Body of pancreas (tissue), 4 donors: ENCODE data around the gene SLC44A1. TPM values are rescaled to one million over a fixed set of nuclear protein-coding genes. Genes with fewer than 3 reads are reported as not detected.

Experiments used
- ATAC-seq: fragments of 150-250 bp; one replicate; pipeline ENCODE4 v1.9.1; 2016
- DNase-seq, 4 donors: peaks; one replicate each; pipeline ENCODE4 v3.0.0-alpha.2; 2019
- H3K27ac ChIP-seq, 4 donors: fragments of 200-600 bp; sonication (generic); 1 replicate in 3 of 4; 2 replicates in 1 of 4; pipeline versions ENCODE4 v1.5.1 to v1.6.1; 2016 to 2019; ENCODE audit warnings: mild to moderate bottlenecking in 1 of 4, mixed read lengths in 1 of 4, moderate library complexity in 1 of 4
- H3K27me3 ChIP-seq, 2 donors: fragments of 200-600 bp; sonication (generic); one replicate each; pipeline ENCODE4 v1.6.0; 2016; ENCODE audit warnings: mild to moderate bottlenecking in 1 of 2
- H3K36me3 ChIP-seq, 2 donors: fragments of 200-600 bp; sonication (generic); replicated peaks in 1 of 2; 2 replicates each; pipeline ENCODE4 v1.5.1; 2016; ENCODE audit warnings: low read depth in 2 of 2; ENCODE audit not compliant: insufficient read depth in 1 of 2
- H3K4me1 ChIP-seq: fragments of 200-600 bp; sonication (generic); one replicate; pipeline ENCODE4 v1.6.0; 2016
- H3K4me3 ChIP-seq, 2 donors: fragments of 200-600 bp; sonication (generic); 1 replicate in 1 of 2; 2 replicates in 1 of 2; pipeline ENCODE4 v1.5.1; 2016 to 2019
- H3K9me3 ChIP-seq, 3 donors: fragments of 200-600 bp; sonication (generic); 1 replicate in 2 of 3; 2 replicates in 1 of 3; pipeline ENCODE4 v1.5.1; 2016
- CTCF ChIP-seq, 7 experiments: fragments of 450-650 bp in 4 of 7; fragments of 200-600 bp in 3 of 7; sonication (generic) in 3 of 7; IDR thresholded peaks; one replicate each; pipeline ENCODE4 v1.5.1; 2016 to 2019; ENCODE audit warnings: antibody characterized with exemption in 7 of 7
- POLR2A ChIP-seq, 3 donors: fragments of 450-650 bp; IDR thresholded peaks; one replicate each; pipeline ENCODE4 v1.6.1; 2016; ENCODE audit warnings: antibody characterized with exemption in 3 of 3, mild to moderate bottlenecking in 2 of 3
- WGBS, 2 donors: methylation state at CpG; one replicate each; pipeline ENCODE4 v1.1.5; 2017; 5-methylcytosine and 5-hydroxymethylcytosine counted together
- intact Hi-C: fragments of 100-400 bp; cut with DNase I; formaldehyde crosslinking; loops from one replicate; pipeline ENCODE4 v1.15.1; 2023
- total RNA-seq, 2 donors: library from RNA; depleted of rRNA; stranded (reverse); fragments of >200 nt; gene quantifications; one replicate each; pipeline ENCODE4 v1.1.0, GENCODE V29; 2016

Gene SLC44A1
- total RNA-seq, 2 donors from 2014 or later, result 15.5 to 39.4 TPM

- intact Hi-C loops, result no loop called here
- WGBS, 2 donors, result 94 to 98% methylated on average over 2 of the region's 2 CpGs
- no peak for ATAC-seq
- no peak for DNase-seq
- Histone ChIP-seq H3K36me3 (no peaks in the 10 kb centered on the region), H3K9me3 (no peaks in the 10 kb centered on the region), H3K4me3 (no peak overlapping the region), H3K4me1 (peaks cover 25% of the 10 kb centered on the region), H3K27ac (no peak overlapping the region), H3K27me3 (no peaks in the 10 kb centered on the region)
- TF ChIP-seq CTCF (IDR thresholded peaks at IDR 0.05) (no peak), POLR2A (IDR thresholded peaks at IDR 0.05) (no peak)
Observed at GRCh38 chr9:105311306-105311705, 66.9 kb downstream of the SLC44A1 start.

GRCh38 chr9:105313238-105313637 is 68.8 kb downstream of the SLC44A1 start:
- H3K9me3 ChIP-seq, result no peaks in the 10 kb centered on the region
- H3K36me3 ChIP-seq, result no peaks in the 10 kb centered on the region
- intact Hi-C loops, result no loop called here
- H3K27me3 ChIP-seq, result no peaks in the 10 kb centered on the region
- H3K4me3 ChIP-seq, result no peak overlapping the region
- H3K4me1 ChIP-seq, result peaks cover 19% of the 10 kb centered on the region
- no peak for ATAC-seq
- H3K27ac ChIP-seq, result no peak overlapping the region
- DNase-seq, result no peak
- TF ChIP-seq POLR2A (IDR thresholded peaks at IDR 0.05) (no peak), CTCF (IDR thresholded peaks at IDR 0.05) (no peak)

GRCh38 chr9:105316703-105317102 is 72.3 kb downstream of the SLC44A1 start:
- intact Hi-C loops, result no loop called here
- H3K36me3 ChIP-seq, result no peaks in the 10 kb centered on the region
- H3K4me3 ChIP-seq, result no peak overlapping the region
- TF ChIP-seq CTCF (IDR thresholded peaks at IDR 0.05), result no peak
- TF ChIP-seq POLR2A (IDR thresholded peaks at IDR 0.05), result no peak
- H3K27ac ChIP-seq, result no peak overlapping the region
- WGBS, 2 donors, result 92% methylated on average over 2 of the region's 2 CpGs
- no peaks in the 10 kb centered on the region for H3K9me3 ChIP-seq
- peaks cover 23% of the 10 kb centered on the region for H3K4me1 ChIP-seq
- DNase-seq, result no peak
- no peaks in the 10 kb centered on the region for H3K27me3 ChIP-seq
- no peak for ATAC-seq

- DNase-seq, result peak in 3 of 4 donors; percentile 23 to 36 (median 36)
Observed at GRCh38 chr9:105318729-105319191, 74.3 kb downstream of the SLC44A1 start.

More at GRCh38 chr9:105318729-105319191, 74.3 kb downstream of the SLC44A1 start:
- no peaks in the 10 kb centered on the region for H3K36me3 ChIP-seq
- no peaks in the 10 kb centered on the region for H3K27me3 ChIP-seq
- TF ChIP-seq POLR2A (IDR thresholded peaks at IDR 0.05) (peak in 1 of 3 donors; percentile 8), CTCF (IDR thresholded peaks at IDR 0.05) (peak in 1 of 7 experiments; percentile 19)
- peak overlapping the region; percentile 58 to 70 (median 64) for H3K27ac ChIP-seq
- intact Hi-C loops, result no loop called here
- H3K4me1 ChIP-seq, result peaks cover 23% of the 10 kb centered on the region
- H3K4me3 ChIP-seq, result no peak overlapping the region
- no peaks in the 10 kb centered on the region for H3K9me3 ChIP-seq
- 28 to 29% methylated on average over 4 of the region's 4 CpGs for WGBS, 2 donors
- ATAC-seq, result peak; percentile 93
